HK-2 (cell line): ENCODE measurements around the gene RASSF4.

Source experiments
- DNase-seq: peaks from one replicate; pipeline ENCODE4 v3.0.0-alpha.2; 2018; ENCODE audit not compliant: unreplicated experiment

RASSF4 gene

GRCh38 chr10:44947371-44948152, 12.0 kb upstream of the RASSF4 start:
- DNase-seq = no peak

- no peak for DNase-seq
These were observed 11.0 kb upstream of the RASSF4 start for GRCh38 chr10:44948642-44949041.

GRCh38 chr10:44949127-44949802, 10.3 kb upstream of the RASSF4 start:
- DNase-seq = no peak

- DNase-seq = no peak
These were observed 9.7 kb upstream of the RASSF4 start for GRCh38 chr10:44949915-44950314.

- DNase-seq = no peak
These were observed 9.0 kb upstream of the RASSF4 start for GRCh38 chr10:44950326-44951225.

GRCh38 chr10:44951576-44952226, 7.9 kb upstream of the RASSF4 start:
- no peak for DNase-seq

- no peak for DNase-seq
These were observed 6.8 kb upstream of the RASSF4 start for GRCh38 chr10:44952779-44953231.

- no peak for DNase-seq
These were observed 5.6 kb upstream of the RASSF4 start for GRCh38 chr10:44954042-44954441.

- no peak for DNase-seq
These were observed 4.6 kb upstream of the RASSF4 start for GRCh38 chr10:44954962-44955361.

GRCh38 chr10:44955413-44956070, 4.1 kb upstream of the RASSF4 start:
- DNase-seq = no peak

GRCh38 chr10:44956226-44956625, 3.4 kb upstream of the RASSF4 start:
- DNase-seq = no peak

GRCh38 chr10:44956717-44957706, 2.6 kb upstream of the RASSF4 start:
- DNase-seq = no peak

GRCh38 chr10:44958196-44958897, 1.3 kb upstream of the RASSF4 start:
- no peak for DNase-seq

- DNase-seq = no peak
These were observed 730 bp upstream of the RASSF4 start for GRCh38 chr10:44958898-44959246.

- no peak for DNase-seq
These were observed 472 bp downstream of the RASSF4 start for GRCh38 chr10:44960088-44960460.

GRCh38 chr10:44960482-44961229, 1.1 kb downstream of the RASSF4 start:
- DNase-seq = no peak

GRCh38 chr10:44961230-44961571, 1.6 kb downstream of the RASSF4 start:
- no peak for DNase-seq

- no peak for DNase-seq
These were observed 2.5 kb downstream of the RASSF4 start for GRCh38 chr10:44961931-44962750.
